Measurements from ENCODE around the gene SLC47A1.

SLC47A1 gene

GRCh38 chr17:19533718-19534561, at the start of gene SLC47A1:
TSS of gene SLC47A1 (plus strand) at chr17:19533854. CDS start at chr17:19533940, 86 bp downstream.
- TF ChIP-seq CTCF (IDR thresholded peaks at IDR 0.05), result no peak
- H3K4me3 ChIP-seq, result peak within 1 kb of the TSS; percentile 74
- H3K27ac ChIP-seq, result peak within 1 kb of the TSS; percentile 58 to 60
- DNase-seq (ENCODE audit: low spot score), result no peak

GRCh38 chr17:19485800-19486340, 47.8 kb upstream of the SLC47A1 start:
- Histone ChIP-seq H3K4me3 (no peak overlapping the region), H3K27ac (no peak overlapping the region)
- no peak for DNase-seq (ENCODE audit: low spot score)
- no peak for TF ChIP-seq CTCF (IDR thresholded peaks at IDR 0.05)

- peak overlapping the region in 1 of 2 donors; percentile 47 for H3K27ac ChIP-seq
- DNase-seq (ENCODE audit: low spot score), result no peak
- no peak overlapping the region for H3K4me3 ChIP-seq
- TF ChIP-seq CTCF (IDR thresholded peaks at IDR 0.05), result no peak
Observed at GRCh38 chr17:19486351-19487023, 47.2 kb upstream of the SLC47A1 start.

GRCh38 chr17:19487024-19487600, 46.5 kb upstream of the SLC47A1 start:
- TF ChIP-seq CTCF (IDR thresholded peaks at IDR 0.05), result no peak
- DNase-seq (ENCODE audit: low spot score), result no peak
- H3K27ac ChIP-seq, result peak overlapping the region in 1 of 2 donors; percentile 47
- H3K4me3 ChIP-seq, result no peak overlapping the region

- Histone ChIP-seq H3K4me3 (no peak overlapping the region), H3K27ac (no peak overlapping the region)
- no peak for TF ChIP-seq CTCF (IDR thresholded peaks at IDR 0.05)
- no peak for DNase-seq (ENCODE audit: low spot score)
Observed at GRCh38 chr17:19492141-19492540, 41.5 kb upstream of the SLC47A1 start.

- no peak for DNase-seq (ENCODE audit: low spot score)
- no peak for TF ChIP-seq CTCF (IDR thresholded peaks at IDR 0.05)
- Histone ChIP-seq H3K27ac (no peak overlapping the region), H3K4me3 (no peak overlapping the region)
Observed at GRCh38 chr17:19494961-19495806, 38.5 kb upstream of the SLC47A1 start.
